ENCODE measurements around the gene TAF8.

- TF ChIP-seq CTCF (conservative IDR thresholded peaks at IDR 0.05 in 1 of 2, IDR thresholded peaks at IDR 0.05 in 1 of 2; ENCODE audit: extremely low read depth in 1 of 2, insufficient read depth in 1 of 2, low read depth in 1 of 2, low read length in 2 of 2) (no peak), EZH2 (IDR thresholded peaks at IDR 0.05; ENCODE audit: borderline replicate concordance, low read length) (no peak)
Measured at GRCh38 chr6:42025066-42025844, 25.1 kb upstream of the TAF8 start.

Data from mammary epithelial cell (primary cell).